Cardiac muscle cell (in vitro differentiated cells and primary cell): ENCODE data around the gene RBM15B. TPM values are rescaled to one million over a fixed set of nuclear protein-coding genes. Genes with fewer than 3 reads are reported as not detected.

ENCODE experiments used
- DNase-seq, 2 donors: peaks; one replicate each; pipeline versions ENCODE4 v3.0.0 to v3.0.0-alpha.2; 2010 to 2017; ENCODE audit warnings: low read depth in 1 of 2, low spot score in 1 of 2
- H3K27ac ChIP-seq: fragments of 200-600 bp; sonication (generic); 2 replicates; pipeline ENCODE4 v1.5.1; 2016
- H3K27me3 ChIP-seq: fragments of 200-600 bp; sonication (generic); 2 replicates; pipeline ENCODE4 v1.6.0; 2016; ENCODE audit warnings: control low read depth
- H3K36me3 ChIP-seq: fragments of 200-600 bp; sonication (generic); 2 replicates; pipeline ENCODE4 v1.5.1; 2016; ENCODE audit warnings: control low read depth
- H3K4me1 ChIP-seq: fragments of 200-600 bp; sonication (generic); 2 replicates; pipeline ENCODE4 v1.8.1; 2017; ENCODE audit warnings: low read depth, mild to moderate bottlenecking, mixed run types
- H3K4me3 ChIP-seq: fragments of 200-600 bp; sonication (generic); 2 replicates; pipeline ENCODE4 v1.5.1; 2016; ENCODE audit warnings: mild to moderate bottlenecking
- H3K9me3 ChIP-seq: fragments of 200-600 bp; sonication (generic); 2 replicates; pipeline ENCODE4 v1.5.1; 2017; ENCODE audit warnings: low read depth, mild to moderate bottlenecking, control low read depth
- CTCF ChIP-seq: IDR thresholded peaks from 2 replicates; pipeline ENCODE4 v1.5.1; 2012; ENCODE audit warnings: low read depth, mild to moderate bottlenecking, low read length
- polyA plus RNA-seq: library from polyadenylated mRNA; unstranded; fragments of >200 nt; fragmentation: Nextera tagmentation; extraction: Ambion mirVana; gene quantifications from 2 replicates; pipeline ENCODE4 v1.2.1, GENCODE V29; 2016
- total RNA-seq: library from RNA; depleted of rRNA; stranded (reverse); fragments of >200 nt; gene quantifications from 2 replicates; pipeline ENCODE4 v1.2.3, GENCODE V29; 2016

RBM15B gene
- total and polyA plus RNA-seq, 2 experiments from 2014 or later: 37.9 to 55.8 TPM

GRCh38 chr3:51374456-51374855 is 16.6 kb upstream of the RBM15B start:
- Histone ChIP-seq H3K36me3 (no peaks in the 10 kb centered on the region), H3K27ac (no peak overlapping the region), H3K9me3 (no peaks in the 10 kb centered on the region), H3K4me1 (no peaks in the 10 kb centered on the region), H3K4me3 (no peak overlapping the region), H3K27me3 (no peaks in the 10 kb centered on the region)
- TF ChIP-seq CTCF: no peak
- DNase-seq: no peak

GRCh38 chr3:51375136-51375535 is 15.9 kb upstream of the RBM15B start:
- DNase-seq: no peak
- Histone ChIP-seq H3K4me1 (no peaks in the 10 kb centered on the region), H3K27me3 (no peaks in the 10 kb centered on the region), H3K4me3 (no peak overlapping the region), H3K9me3 (no peaks in the 10 kb centered on the region), H3K36me3 (no peaks in the 10 kb centered on the region), H3K27ac (no peak overlapping the region)
- TF ChIP-seq CTCF: no peak

GRCh38 chr3:51375571-51375970 is 15.5 kb upstream of the RBM15B start:
- DNase-seq: no peak

GRCh38 chr3:51378065-51378464 is 13.0 kb upstream of the RBM15B start:
- Histone ChIP-seq H3K36me3 (no peaks in the 10 kb centered on the region), H3K27ac (no peak overlapping the region), H3K27me3 (no peaks in the 10 kb centered on the region), H3K4me1 (no peaks in the 10 kb centered on the region), H3K9me3 (no peaks in the 10 kb centered on the region), H3K4me3 (no peak overlapping the region)
- TF ChIP-seq CTCF: no peak
- DNase-seq: no peak

More at GRCh38 chr3:51375571-51375970, 15.5 kb upstream of the RBM15B start:
- TF ChIP-seq CTCF: no peak
- Histone ChIP-seq H3K9me3 (no peaks in the 10 kb centered on the region), H3K27me3 (no peaks in the 10 kb centered on the region), H3K4me1 (no peaks in the 10 kb centered on the region), H3K4me3 (no peak overlapping the region), H3K36me3 (no peaks in the 10 kb centered on the region), H3K27ac (no peak overlapping the region)

GRCh38 chr3:51378726-51379125 is 12.4 kb upstream of the RBM15B start:
- TF ChIP-seq CTCF: no peak
- Histone ChIP-seq H3K36me3 (no peaks in the 10 kb centered on the region), H3K27ac (no peak overlapping the region), H3K4me1 (peaks cover 3% of the 10 kb centered on the region), H3K27me3 (no peaks in the 10 kb centered on the region), H3K4me3 (no peak overlapping the region), H3K9me3 (no peaks in the 10 kb centered on the region)
- no peak for DNase-seq

GRCh38 chr3:51379301-51379700 is 11.8 kb upstream of the RBM15B start:
- no peak for TF ChIP-seq CTCF
- Histone ChIP-seq H3K27me3 (no peaks in the 10 kb centered on the region), H3K36me3 (no peaks in the 10 kb centered on the region), H3K9me3 (no peaks in the 10 kb centered on the region), H3K4me3 (no peak overlapping the region), H3K27ac (no peak overlapping the region), H3K4me1 (peaks cover 5% of the 10 kb centered on the region)
- DNase-seq: no peak
